ENCODE measurements around the gene MAP7D1. TPM values are rescaled to one million over a fixed set of nuclear protein-coding genes. Genes with fewer than 3 reads are reported as not detected.

MAP7D1 gene
- polyA plus RNA-seq, 4 donors, result 27.1 to 58.6 (median 42.6) TPM

DNA sequence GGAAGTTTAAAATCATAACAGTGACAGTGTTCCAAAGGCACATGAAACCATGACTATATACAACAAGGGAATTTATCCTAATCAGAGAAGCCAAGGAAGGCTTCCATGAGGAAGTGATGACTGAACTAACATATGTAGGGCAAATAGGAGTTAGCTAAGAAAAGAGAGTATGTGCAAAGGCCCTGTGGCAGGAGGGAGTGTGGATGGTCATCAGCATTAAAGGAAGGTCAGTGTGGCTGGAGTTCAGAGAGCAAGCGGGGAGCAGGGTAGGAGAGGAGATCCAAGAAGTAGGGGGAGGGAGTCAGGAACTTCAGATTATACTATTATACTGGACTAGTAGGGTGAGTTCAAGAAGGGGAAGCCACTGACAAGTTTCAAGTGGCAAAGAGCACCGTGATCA lies 8.4 kb downstream of the MAP7D1 start:
- no peaks in the 10 kb centered on the region for H3K9me3 ChIP-seq (ENCODE audit: control insufficient read depth in 2 of 2, insufficient read depth in 1 of 2, low read depth in 1 of 2, low read length in 1 of 2)
- peak overlapping the region in 1 of 3 donors; percentile 51 for H3K27ac ChIP-seq (ENCODE audit: low read depth in 1 of 3, low read length in 2 of 3)
- peaks cover 0 to 33% (median 0%) of the 10 kb centered on the region in 3 donors for H3K36me3 ChIP-seq (ENCODE audit: control insufficient read depth in 3 of 3, insufficient read depth in 2 of 3, low read depth in 1 of 3, low read length in 3 of 3)
- FAIRE-seq (no peak), DNase-seq (no peak)
- H3K4me1 ChIP-seq (ENCODE audit: control insufficient read depth in 3 of 3, insufficient read depth in 2 of 3, low read depth in 1 of 3, low read length in 2 of 3), result peaks cover 0 to 28% (median 0%) of the 10 kb centered on the region in 3 donors
- H3K4me3 ChIP-seq (ENCODE audit: low read depth in 1 of 3, low read length in 3 of 3), result no peak overlapping the region
- WGBS, 3 donors, result 83 to 98% (median 94%) methylated on average over 2 of the region's 2 CpGs
- H3K27me3 ChIP-seq (ENCODE audit: control insufficient read depth in 3 of 3, insufficient read depth in 3 of 3, low read length in 3 of 3), result no peaks in the 10 kb centered on the region

- Histone ChIP-seq H3K4me1 (ENCODE audit: control insufficient read depth in 3 of 3, insufficient read depth in 2 of 3, low read depth in 1 of 3, low read length in 2 of 3) (peaks cover 0 to 26% (median 0%) of the 10 kb centered on the region in 3 donors), H3K4me3 (ENCODE audit: low read depth in 1 of 3, low read length in 3 of 3) (no peak overlapping the region), H3K36me3 (ENCODE audit: control insufficient read depth in 3 of 3, insufficient read depth in 2 of 3, low read depth in 1 of 3, low read length in 3 of 3) (peaks cover 0 to 31% (median 0%) of the 10 kb centered on the region in 3 donors), H3K9me3 (ENCODE audit: control insufficient read depth in 2 of 2, insufficient read depth in 1 of 2, low read depth in 1 of 2, low read length in 1 of 2) (no peaks in the 10 kb centered on the region), H3K27me3 (ENCODE audit: control insufficient read depth in 3 of 3, insufficient read depth in 3 of 3, low read length in 3 of 3) (no peaks in the 10 kb centered on the region), H3K27ac (ENCODE audit: low read depth in 1 of 3, low read length in 2 of 3) (no peak overlapping the region)
- DNase-seq, result no peak
- no peak for FAIRE-seq
- 59 to 96% (median 89%) methylated on average over 1 of the region's 1 CpG for WGBS, 3 donors
Observed at GRCh38 chr1:36165145-36165544, 9.2 kb downstream of the MAP7D1 start.

DNA sequence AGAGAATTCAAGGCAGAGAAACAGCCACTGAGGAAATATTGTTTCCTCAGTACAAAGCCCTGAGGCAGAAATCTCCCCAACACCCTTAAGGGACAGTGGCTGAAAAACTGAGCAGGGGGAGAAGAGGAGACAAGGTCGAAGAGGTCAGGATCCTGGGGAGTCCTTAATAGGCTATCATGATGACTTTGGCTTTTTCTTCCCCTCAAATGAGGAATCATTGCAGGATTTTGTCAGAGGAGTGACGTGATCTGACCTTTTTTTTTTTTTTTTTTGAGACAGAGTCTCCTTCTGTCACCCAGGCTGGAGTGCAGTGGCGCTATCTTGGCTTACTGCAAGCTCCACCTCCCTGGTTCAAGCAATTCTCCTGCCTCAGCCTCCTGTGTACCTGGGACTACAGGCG lies 10.2 kb downstream of the MAP7D1 start:
- no peaks in the 10 kb centered on the region for H3K27me3 ChIP-seq (ENCODE audit: control insufficient read depth in 3 of 3, insufficient read depth in 3 of 3, low read length in 3 of 3)
- FAIRE-seq, result no peak
- H3K9me3 ChIP-seq (ENCODE audit: control insufficient read depth in 2 of 2, insufficient read depth in 1 of 2, low read depth in 1 of 2, low read length in 1 of 2), result no peaks in the 10 kb centered on the region
- peaks cover 0 to 16% (median 0%) of the 10 kb centered on the region in 3 donors for H3K4me1 ChIP-seq (ENCODE audit: control insufficient read depth in 3 of 3, insufficient read depth in 2 of 3, low read depth in 1 of 3, low read length in 2 of 3)
- DNase-seq, result no peak
- no peak overlapping the region for H3K27ac ChIP-seq (ENCODE audit: low read depth in 1 of 3, low read length in 2 of 3)
- WGBS, 3 donors, result 72 to 80% (median 78%) methylated on average over 4 of the region's 4 CpGs
- H3K4me3 ChIP-seq (ENCODE audit: low read depth in 1 of 3, low read length in 3 of 3), result no peak overlapping the region
- H3K36me3 ChIP-seq (ENCODE audit: control insufficient read depth in 3 of 3, insufficient read depth in 2 of 3, low read depth in 1 of 3, low read length in 3 of 3), result peaks cover 0 to 31% (median 0%) of the 10 kb centered on the region in 3 donors

DNA sequence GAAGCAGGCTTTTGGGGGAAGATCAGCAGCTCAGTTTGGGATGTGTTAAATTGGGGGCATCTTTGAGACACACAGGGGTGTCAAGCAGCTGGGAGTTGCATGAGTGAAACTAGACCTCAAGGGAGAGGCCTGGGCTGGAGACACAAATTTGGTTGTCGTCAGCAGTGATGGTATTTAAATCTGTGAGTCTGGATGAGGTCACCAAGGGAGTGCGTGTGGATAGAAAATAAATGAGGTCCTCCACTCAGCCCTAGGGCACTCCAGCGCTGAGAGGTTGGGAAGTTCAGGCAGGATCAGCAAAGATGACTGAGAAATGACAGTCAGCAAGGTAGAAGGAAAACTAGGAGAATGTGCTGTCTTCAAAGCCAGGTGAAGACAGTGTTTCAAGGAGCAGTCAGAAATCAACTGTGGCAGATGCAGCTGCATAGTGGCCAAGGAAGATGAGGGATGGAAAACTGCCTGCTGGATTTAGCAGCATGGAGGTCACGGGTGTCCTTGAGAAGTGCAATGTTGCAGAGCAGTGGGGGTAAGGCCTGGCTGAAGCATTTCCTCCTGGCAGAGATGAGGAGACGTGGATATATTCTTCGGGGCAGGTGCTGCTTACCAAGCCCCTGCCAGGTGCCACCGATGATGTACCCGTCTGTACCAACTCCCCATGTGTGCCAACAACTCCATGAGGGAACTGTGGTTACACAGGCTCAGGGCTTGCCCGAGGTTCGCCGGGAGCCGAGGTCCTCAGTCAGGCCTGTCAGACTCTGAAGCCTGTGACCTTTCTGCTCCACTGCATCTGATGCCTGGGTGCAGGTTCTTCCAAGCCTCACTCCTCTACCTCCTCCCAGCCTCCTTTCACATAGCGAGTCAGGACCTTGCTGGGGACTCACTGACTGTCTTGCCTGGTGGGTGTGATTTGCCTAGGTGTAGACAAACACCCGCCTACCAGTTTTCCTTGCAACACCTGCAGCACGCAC lies 11.3 kb downstream of the MAP7D1 start:
- Histone ChIP-seq H3K4me1 (ENCODE audit: control insufficient read depth in 3 of 3, insufficient read depth in 2 of 3, low read depth in 1 of 3, low read length in 2 of 3) (peaks cover 0 to 5% (median 0%) of the 10 kb centered on the region in 3 donors), H3K27me3 (ENCODE audit: control insufficient read depth in 3 of 3, insufficient read depth in 3 of 3, low read length in 3 of 3) (no peaks in the 10 kb centered on the region), H3K4me3 (ENCODE audit: low read depth in 1 of 3, low read length in 3 of 3) (no peak overlapping the region), H3K9me3 (ENCODE audit: control insufficient read depth in 2 of 2, insufficient read depth in 1 of 2, low read depth in 1 of 2, low read length in 1 of 2) (no peaks in the 10 kb centered on the region), H3K27ac (ENCODE audit: low read depth in 1 of 3, low read length in 2 of 3) (no peak overlapping the region), H3K36me3 (ENCODE audit: control insufficient read depth in 3 of 3, insufficient read depth in 2 of 3, low read depth in 1 of 3, low read length in 3 of 3) (peaks cover 0 to 35% (median 4%) of the 10 kb centered on the region in 3 donors)
- 84 to 89% (median 86%) methylated on average over 15 of the region's 15 CpGs for WGBS, 3 donors
- no peak for FAIRE-seq
- DNase-seq, result no peak

GRCh38 chr1:36168514-36168913 lies 12.6 kb downstream of the MAP7D1 start:
- no peak for FAIRE-seq
- H3K27ac ChIP-seq (ENCODE audit: low read depth in 1 of 3, low read length in 2 of 3), result peak overlapping the region in 1 of 3 donors; percentile 42
- peaks cover 0 to 5% (median 0%) of the 10 kb centered on the region in 3 donors for H3K4me1 ChIP-seq (ENCODE audit: control insufficient read depth in 3 of 3, insufficient read depth in 2 of 3, low read depth in 1 of 3, low read length in 2 of 3)

GRCh38 chr1:36170643-36171412 lies 14.9 kb downstream of the MAP7D1 start:
- H3K4me3 ChIP-seq (ENCODE audit: low read depth in 1 of 3, low read length in 3 of 3), result no peak overlapping the region
- peaks cover 6 to 61% (median 14%) of the 10 kb centered on the region in 3 donors for H3K36me3 ChIP-seq (ENCODE audit: control insufficient read depth in 3 of 3, insufficient read depth in 2 of 3, low read depth in 1 of 3, low read length in 3 of 3)
- H3K4me1 ChIP-seq (ENCODE audit: control insufficient read depth in 3 of 3, insufficient read depth in 2 of 3, low read depth in 1 of 3, low read length in 2 of 3), result peaks cover 0 to 14% (median 0%) of the 10 kb centered on the region in 3 donors
- H3K9me3 ChIP-seq (ENCODE audit: control insufficient read depth in 2 of 2, insufficient read depth in 1 of 2, low read depth in 1 of 2, low read length in 1 of 2), result no peaks in the 10 kb centered on the region
- FAIRE-seq (no peak), DNase-seq (no peak)
- H3K27me3 ChIP-seq (ENCODE audit: control insufficient read depth in 3 of 3, insufficient read depth in 3 of 3, low read length in 3 of 3), result no peaks in the 10 kb centered on the region
- H3K27ac ChIP-seq (ENCODE audit: low read depth in 1 of 3, low read length in 2 of 3), result no peak overlapping the region
- 88 to 95% (median 90%) methylated on average over 12 of the region's 12 CpGs for WGBS, 3 donors

More at GRCh38 chr1:36168514-36168913, 12.6 kb downstream of the MAP7D1 start:
- 86 to 89% (median 89%) methylated on average over 3 of the region's 3 CpGs for WGBS, 3 donors
- no peaks in the 10 kb centered on the region for H3K9me3 ChIP-seq (ENCODE audit: control insufficient read depth in 2 of 2, insufficient read depth in 1 of 2, low read depth in 1 of 2, low read length in 1 of 2)
- no peaks in the 10 kb centered on the region for H3K27me3 ChIP-seq (ENCODE audit: control insufficient read depth in 3 of 3, insufficient read depth in 3 of 3, low read length in 3 of 3)
- peaks cover 2 to 48% (median 11%) of the 10 kb centered on the region in 3 donors for H3K36me3 ChIP-seq (ENCODE audit: control insufficient read depth in 3 of 3, insufficient read depth in 2 of 3, low read depth in 1 of 3, low read length in 3 of 3)
- DNase-seq, result peak in 1 of 2 donors; percentile 55
- no peak overlapping the region for H3K4me3 ChIP-seq (ENCODE audit: low read depth in 1 of 3, low read length in 3 of 3)

DNA sequence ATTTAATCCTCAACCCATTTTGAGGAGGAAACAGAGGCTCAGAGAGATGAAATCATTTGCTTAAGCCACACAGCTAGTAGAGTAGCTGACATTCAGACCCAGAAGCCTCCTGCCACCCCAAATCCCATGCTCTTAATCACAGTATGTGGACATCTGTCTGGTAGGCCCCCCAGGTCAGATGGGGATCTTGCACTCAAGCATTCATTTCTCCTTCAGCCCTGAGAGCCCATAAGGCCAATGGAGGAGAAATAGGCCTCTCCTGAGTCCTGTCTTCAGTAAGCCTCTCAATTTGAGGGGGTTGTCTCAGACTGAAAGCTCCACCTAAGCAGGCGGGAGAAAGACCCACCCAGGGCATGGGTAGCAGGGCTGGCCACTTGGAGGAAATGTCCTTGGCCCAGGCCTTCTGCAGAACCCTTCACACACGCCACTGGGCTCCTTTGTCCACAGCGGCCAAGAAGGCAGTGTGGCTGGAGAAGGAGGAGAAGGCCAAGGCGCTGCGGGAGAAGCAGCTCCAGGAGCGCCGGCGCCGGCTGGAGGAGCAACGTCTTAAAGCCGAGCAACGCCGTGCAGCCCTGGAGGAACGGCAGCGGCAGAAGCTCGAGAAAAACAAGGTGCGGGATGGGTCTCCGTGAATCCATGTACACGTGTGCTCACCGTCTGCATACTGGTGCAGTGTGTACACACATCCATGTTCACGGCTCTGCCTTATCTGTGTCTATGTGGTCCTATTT lies 16.2 kb downstream of the MAP7D1 start:
- H3K27ac ChIP-seq (ENCODE audit: low read depth in 1 of 3, low read length in 2 of 3), result no peak overlapping the region
- H3K4me1 ChIP-seq (ENCODE audit: control insufficient read depth in 3 of 3, insufficient read depth in 2 of 3, low read depth in 1 of 3, low read length in 2 of 3), result peaks cover 0 to 14% (median 0%) of the 10 kb centered on the region in 3 donors
- DNase-seq, result no peak
- no peak for FAIRE-seq
- H3K4me3 ChIP-seq (ENCODE audit: low read depth in 1 of 3, low read length in 3 of 3), result no peak overlapping the region
- no peaks in the 10 kb centered on the region for H3K9me3 ChIP-seq (ENCODE audit: control insufficient read depth in 2 of 2, insufficient read depth in 1 of 2, low read depth in 1 of 2, low read length in 1 of 2)
- WGBS, 3 donors, result 96 to 97% (median 96%) methylated on average over 21 of the region's 21 CpGs
- peaks cover 9 to 71% (median 20%) of the 10 kb centered on the region in 3 donors for H3K36me3 ChIP-seq (ENCODE audit: control insufficient read depth in 3 of 3, insufficient read depth in 2 of 3, low read depth in 1 of 3, low read length in 3 of 3)
- no peaks in the 10 kb centered on the region for H3K27me3 ChIP-seq (ENCODE audit: control insufficient read depth in 3 of 3, insufficient read depth in 3 of 3, low read length in 3 of 3)

GRCh38 chr1:36172983-36173382 lies 17.0 kb downstream of the MAP7D1 start:
- DNase-seq, result no peak
- Histone ChIP-seq H3K4me3 (ENCODE audit: low read depth in 1 of 3, low read length in 3 of 3) (no peak overlapping the region), H3K9me3 (ENCODE audit: control insufficient read depth in 2 of 2, insufficient read depth in 1 of 2, low read depth in 1 of 2, low read length in 1 of 2) (no peaks in the 10 kb centered on the region), H3K4me1 (ENCODE audit: control insufficient read depth in 3 of 3, insufficient read depth in 2 of 3, low read depth in 1 of 3, low read length in 2 of 3) (peaks cover 0 to 18% (median 0%) of the 10 kb centered on the region in 3 donors), H3K36me3 (ENCODE audit: control insufficient read depth in 3 of 3, insufficient read depth in 2 of 3, low read depth in 1 of 3, low read length in 3 of 3) (peaks cover 11 to 72% (median 27%) of the 10 kb centered on the region in 3 donors), H3K27me3 (ENCODE audit: control insufficient read depth in 3 of 3, insufficient read depth in 3 of 3, low read length in 3 of 3) (no peaks in the 10 kb centered on the region), H3K27ac (ENCODE audit: low read depth in 1 of 3, low read length in 2 of 3) (no peak overlapping the region)
- FAIRE-seq, result no peak
- WGBS, 3 donors, result 93 to 100% (median 98%) methylated on average over 2 of the region's 2 CpGs

All from small intestine (tissue), 7 donors.